ENCODE data around the gene JAGN1. TPM values are rescaled to one million over a fixed set of nuclear protein-coding genes. Genes with fewer than 3 reads are reported as not detected.

JAGN1 gene
- total RNA-seq = 24.7 and 29.1 TPM in 2 replicates

DNA sequence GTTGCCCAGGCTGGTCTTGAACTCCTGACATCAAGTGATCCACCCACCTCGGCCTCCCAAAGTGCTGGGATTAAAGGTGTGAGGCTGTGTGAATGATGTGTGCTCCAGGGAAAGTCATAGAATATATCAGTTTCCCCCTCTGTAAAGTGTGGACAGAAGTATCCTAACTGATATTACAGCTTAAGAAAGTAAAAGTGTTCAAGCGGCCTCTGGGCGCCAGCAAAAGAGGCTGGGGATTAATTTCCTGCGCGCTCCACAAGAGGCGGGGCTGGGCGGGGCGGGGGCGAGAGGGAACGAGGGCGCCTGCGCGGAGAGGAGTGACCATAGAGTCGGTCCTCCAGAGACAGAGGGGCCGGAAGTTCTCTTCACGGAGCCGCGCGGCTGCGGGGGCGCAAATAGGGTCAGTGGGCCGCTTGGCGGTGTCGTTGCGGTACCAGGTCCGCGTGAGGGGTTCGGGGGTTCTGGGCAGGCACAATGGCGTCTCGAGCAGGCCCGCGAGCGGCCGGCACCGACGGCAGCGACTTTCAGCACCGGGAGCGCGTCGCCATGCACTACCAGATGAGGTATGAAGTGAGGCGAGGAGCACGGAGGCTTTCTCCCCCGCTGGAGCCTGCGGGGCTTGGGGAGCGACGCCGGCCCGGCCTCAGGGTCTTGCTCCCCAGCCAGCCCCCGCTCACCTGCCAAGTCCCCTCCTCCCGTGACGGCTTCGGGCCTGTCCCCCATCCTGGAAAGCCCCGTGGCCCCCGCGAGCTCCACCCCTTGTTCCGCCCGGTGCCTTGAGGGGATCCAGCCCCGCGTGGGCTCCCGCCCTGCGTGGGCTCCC is at the start of gene JAGN1:
TSS of gene JAGN1 (plus strand) at position 362 of the 823 bp plus-strand sequence. CDS start at position 475, 113 bp downstream.

GRCh38 chr3:9843715-9844438 is 46.5 kb upstream of the JAGN1 start, which contains the start of gene RPUSD3:
Gene RPUSD3 (minus strand): TSS chr3:9844008. CDS start chr3:9843990, 18 bp downstream.

DNA sequence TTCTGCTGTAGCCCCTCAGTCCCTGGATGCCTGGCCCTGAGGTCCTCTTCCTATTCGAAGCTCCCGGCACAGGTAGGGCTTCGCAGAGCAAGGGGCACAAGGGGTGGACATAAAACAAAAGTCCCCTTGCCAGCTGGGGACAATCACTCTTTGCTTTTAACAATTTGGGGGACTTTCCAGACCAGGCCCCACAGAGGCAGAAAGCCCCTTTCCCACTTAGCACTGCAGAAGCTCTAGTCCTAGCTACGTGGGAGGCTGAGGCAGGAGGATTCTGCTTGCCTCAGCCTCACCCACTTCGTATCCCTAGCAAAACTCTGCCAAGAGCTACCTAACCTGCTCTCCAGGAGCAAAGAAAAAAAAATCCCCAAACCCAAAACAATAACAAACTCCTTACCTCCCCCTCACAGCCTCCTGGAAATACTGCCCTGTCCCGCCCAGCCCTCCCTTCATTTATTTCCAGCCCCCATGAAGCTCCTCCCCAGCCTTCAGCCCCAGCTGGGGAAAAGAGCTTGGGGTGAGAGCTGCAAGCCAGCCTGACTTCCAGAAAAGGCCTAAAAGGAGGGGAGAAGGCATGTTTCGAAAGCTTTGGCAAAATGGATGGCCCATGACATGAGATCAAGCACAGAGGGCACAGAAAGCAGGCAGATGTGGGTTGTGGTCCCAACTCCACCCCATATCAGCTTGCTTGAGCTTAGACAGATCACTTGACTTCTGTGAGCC is 10.4 kb upstream of the JAGN1 start, which contains the start of gene CIDEC:
TSS of gene CIDEC (minus strand) at position 424 of the 720 bp plus-strand sequence. CDS start 1,767 bp downstream, outside the sequence.

GRCh38 chr3:9902372-9903237 is 12.2 kb downstream of the JAGN1 start, which contains the start of gene IL17RE:
Gene IL17RE (plus strand): TSS chr3:9902848. CDS start chr3:9902933, 85 bp downstream.

DNA sequence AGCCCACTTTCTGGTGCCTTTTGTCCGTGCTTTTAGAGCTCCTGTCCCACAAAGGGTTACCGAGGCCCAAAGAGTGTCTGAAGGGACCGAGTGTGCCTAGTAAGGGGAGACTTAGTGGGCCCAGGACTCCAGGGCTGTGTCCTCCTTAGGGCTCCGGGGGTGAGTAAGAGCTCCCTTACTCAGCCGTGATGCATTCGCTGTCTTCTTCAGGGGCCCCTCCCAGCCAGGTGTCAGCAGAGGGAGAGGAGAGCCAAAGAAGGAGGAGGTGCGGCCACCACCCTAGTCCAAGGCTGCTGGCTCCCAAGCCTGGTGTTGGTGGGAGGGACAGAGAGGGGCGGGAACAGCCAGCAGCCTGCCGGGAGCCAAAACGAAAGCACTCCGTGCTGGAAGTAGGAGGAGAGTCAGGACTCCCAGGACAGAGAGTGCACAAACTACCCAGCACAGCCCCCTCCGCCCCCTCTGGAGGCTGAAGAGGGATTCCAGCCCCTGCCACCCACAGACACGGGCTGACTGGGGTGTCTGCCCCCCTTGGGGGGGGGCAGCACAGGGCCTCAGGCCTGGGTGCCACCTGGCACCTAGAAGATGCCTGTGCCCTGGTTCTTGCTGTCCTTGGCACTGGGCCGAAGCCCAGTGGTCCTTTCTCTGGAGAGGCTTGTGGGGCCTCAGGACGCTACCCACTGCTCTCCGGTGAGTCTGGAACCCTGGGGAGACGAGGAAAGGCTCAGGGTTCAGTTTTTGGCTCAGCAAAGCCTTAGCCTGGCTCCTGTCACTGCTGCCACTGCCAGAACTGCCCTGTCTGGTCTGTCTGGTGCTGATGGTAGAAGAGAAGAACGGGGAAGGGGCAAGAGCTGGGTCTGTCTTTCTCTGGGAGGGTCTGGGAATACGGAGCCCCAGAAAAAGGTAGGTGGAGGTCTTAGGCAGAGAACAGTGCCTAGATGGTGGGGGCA is 26.6 kb downstream of the JAGN1 start, which contains the start of gene IL17RC:
TSS of gene IL17RC (plus strand) at position 365 of the 947 bp plus-strand sequence. CDS start at position 583, 218 bp downstream.

GRCh38 chr3:9933561-9934234 is 43.3 kb downstream of the JAGN1 start, which contains the start of gene CRELD1:
Gene CRELD1 (plus strand): TSS chr3:9933834. CDS start chr3:9934439, 605 bp downstream.

Other genes starting within 250 kb of the JAGN1 start
- gene MTMR14, start 241.1 kb upstream of the JAGN1 start, total RNA-seq = 58.4 and 65.9 TPM in 2 replicates
- not detected in 2 replicates for gene CPNE9, start 186.8 kb upstream of the JAGN1 start, total RNA-seq
- gene BRPF1, start 158.9 kb upstream of the JAGN1 start, total RNA-seq = 14.6 and 19.1 TPM in 2 replicates
- gene OGG1, start 140.7 kb upstream of the JAGN1 start, total RNA-seq = 11.9 and 14.4 TPM in 2 replicates
- 23.9 and 27.6 TPM in 2 replicates for gene CAMK1, start 120.7 kb upstream of the JAGN1 start, total RNA-seq
- gene TADA3, start 98.1 kb upstream of the JAGN1 start, total RNA-seq = 22.0 and 24.7 TPM in 2 replicates
- gene ARPC4, start 97.5 kb upstream of the JAGN1 start, total RNA-seq = 284 and 296 TPM in 2 replicates
- 5.8 and 6.0 TPM in 2 replicates for gene TTLL3, start 80.3 kb upstream of the JAGN1 start, total RNA-seq
- gene RPUSD3, start 46.6 kb upstream of the JAGN1 start, total RNA-seq = 14.1 and 18.9 TPM in 2 replicates
- gene CIDEC, start 10.4 kb upstream of the JAGN1 start, total RNA-seq = not detected in 2 replicates
- 0.09 and 0.11 TPM in 2 replicates for gene IL17RE, start 12.2 kb downstream of the JAGN1 start, total RNA-seq
- 17.4 and 20.3 TPM in 2 replicates for gene IL17RC, start 26.5 kb downstream of the JAGN1 start, total RNA-seq
- gene CRELD1, start 43.2 kb downstream of the JAGN1 start, total RNA-seq = 32.6 and 35.7 TPM in 2 replicates
- 0.52 and 0.54 TPM in 2 replicates for gene PRRT3, start 61.8 kb downstream of the JAGN1 start, total RNA-seq
- 44.8 and 46.2 TPM in 2 replicates for gene EMC3, start 96.2 kb downstream of the JAGN1 start, total RNA-seq
- 5.0 and 5.8 TPM in 2 replicates for gene FANCD2, start 135.8 kb downstream of the JAGN1 start, total RNA-seq
- not detected in 2 replicates for gene FANCD2OS, start 217.6 kb downstream of the JAGN1 start, total RNA-seq
- 150 and 172 TPM in 2 replicates for gene BRK1, start 225.1 kb downstream of the JAGN1 start, total RNA-seq